ENCODE data around the gene CYP4X1.
A peak's percentile ranks its signal among the peaks of the same experiment; 100 is the strongest.
"Not testable (repeated sequence)": the region's sequence is repeated elsewhere in the genome, so short reads cannot be mapped to it uniquely, and the experiment has no call there.

Gene CYP4X1

GRCh38 chr1:47013293-47013692 lies 10.2 kb upstream of the CYP4X1 start:
- no peaks in the 10 kb centered on the region for H3K27me3 ChIP-seq (ENCODE audit: control insufficient read depth in 1 of 2, insufficient read depth in 2 of 2, low read length in 2 of 2)
- no peaks in the 10 kb centered on the region for H3K36me3 ChIP-seq (ENCODE audit: control insufficient read depth in 1 of 2, insufficient read depth in 2 of 2, low read length in 2 of 2)
- no peaks in the 10 kb centered on the region for H3K9me3 ChIP-seq (ENCODE audit: control insufficient read depth in 1 of 2, low read length in 2 of 2)
- no peaks in the 10 kb centered on the region for H3K4me1 ChIP-seq (ENCODE audit: control insufficient read depth in 1 of 2, insufficient read depth in 2 of 2, low read length in 2 of 2)
- no peak overlapping the region for H3K9ac ChIP-seq (ENCODE audit: low read depth in 1 of 2, low read length in 2 of 2)
- H3K4me3 ChIP-seq (ENCODE audit: low read depth in 1 of 2, low read length in 2 of 2): no peak overlapping the region
- no peak overlapping the region for H3K27ac ChIP-seq (ENCODE audit: low read depth, low read length)

- H3K36me3 ChIP-seq (ENCODE audit: control insufficient read depth in 1 of 2, insufficient read depth in 2 of 2, low read length in 2 of 2): no peaks in the 10 kb centered on the region
- H3K4me3 ChIP-seq (ENCODE audit: low read depth in 1 of 2, low read length in 2 of 2): no peak overlapping the region
- peaks cover 0 to 6% of the 10 kb centered on the region in 2 donors for H3K4me1 ChIP-seq (ENCODE audit: control insufficient read depth in 1 of 2, insufficient read depth in 2 of 2, low read length in 2 of 2)
- peaks cover 0 to 3% of the 10 kb centered on the region in 2 donors for H3K27me3 ChIP-seq (ENCODE audit: control insufficient read depth in 1 of 2, insufficient read depth in 2 of 2, low read length in 2 of 2)
- no peak overlapping the region for H3K27ac ChIP-seq (ENCODE audit: low read depth, low read length)
- H3K9me3 ChIP-seq (ENCODE audit: control insufficient read depth in 1 of 2, low read length in 2 of 2): no peaks in the 10 kb centered on the region
- H3K9ac ChIP-seq (ENCODE audit: low read depth in 1 of 2, low read length in 2 of 2): no peak overlapping the region
Measured at GRCh38 chr1:47021070-47021469, 2.4 kb upstream of the CYP4X1 start.

GRCh38 chr1:47024141-47024801 lies 802 bp downstream of the CYP4X1 start:
- H3K9me3 ChIP-seq (ENCODE audit: control insufficient read depth in 1 of 2, low read length in 2 of 2): no peaks in the 10 kb centered on the region
- H3K4me1 ChIP-seq (ENCODE audit: control insufficient read depth in 1 of 2, insufficient read depth in 2 of 2, low read length in 2 of 2): peaks cover 0 to 6% of the 10 kb centered on the region in 2 donors
- no peaks in the 10 kb centered on the region for H3K36me3 ChIP-seq (ENCODE audit: control insufficient read depth in 1 of 2, insufficient read depth in 2 of 2, low read length in 2 of 2)
- H3K27ac ChIP-seq (ENCODE audit: low read depth, low read length): no peak overlapping the region
- H3K9ac ChIP-seq (ENCODE audit: low read depth in 1 of 2, low read length in 2 of 2): no peak overlapping the region
- peaks cover 0 to 3% of the 10 kb centered on the region in 2 donors for H3K27me3 ChIP-seq (ENCODE audit: control insufficient read depth in 1 of 2, insufficient read depth in 2 of 2, low read length in 2 of 2)
- peak overlapping the region; percentile 19 to 46 for H3K4me3 ChIP-seq (ENCODE audit: low read depth in 1 of 2, low read length in 2 of 2)

GRCh38 chr1:47030170-47030805 lies 6.8 kb downstream of the CYP4X1 start:
- Histone ChIP-seq H3K9ac (ENCODE audit: low read depth in 1 of 2, low read length in 2 of 2) (no peak overlapping the region), H3K27ac (ENCODE audit: low read depth, low read length) (no peak overlapping the region), H3K4me3 (ENCODE audit: low read depth in 1 of 2, low read length in 2 of 2) (no peak overlapping the region), H3K27me3 (ENCODE audit: control insufficient read depth in 1 of 2, insufficient read depth in 2 of 2, low read length in 2 of 2) (no peaks in the 10 kb centered on the region), H3K36me3 (ENCODE audit: control insufficient read depth in 1 of 2, insufficient read depth in 2 of 2, low read length in 2 of 2) (no peaks in the 10 kb centered on the region), H3K4me1 (ENCODE audit: control insufficient read depth in 1 of 2, insufficient read depth in 2 of 2, low read length in 2 of 2) (peaks cover 0 to 13% of the 10 kb centered on the region in 2 donors), H3K9me3 (ENCODE audit: control insufficient read depth in 1 of 2, low read length in 2 of 2) (no peaks in the 10 kb centered on the region)

- Histone ChIP-seq H3K9me3 (ENCODE audit: control insufficient read depth in 1 of 2, low read length in 2 of 2) (no peaks in the 10 kb centered on the region), H3K9ac (ENCODE audit: low read depth in 1 of 2, low read length in 2 of 2) (no peak overlapping the region), H3K36me3 (ENCODE audit: control insufficient read depth in 1 of 2, insufficient read depth in 2 of 2, low read length in 2 of 2) (no peaks in the 10 kb centered on the region), H3K27me3 (ENCODE audit: control insufficient read depth in 1 of 2, insufficient read depth in 2 of 2, low read length in 2 of 2) (peaks cover 0 to 3% of the 10 kb centered on the region in 2 donors), H3K4me3 (ENCODE audit: low read depth in 1 of 2, low read length in 2 of 2) (no peak overlapping the region), H3K27ac (ENCODE audit: low read depth, low read length) (no peak overlapping the region), H3K4me1 (ENCODE audit: control insufficient read depth in 1 of 2, insufficient read depth in 2 of 2, low read length in 2 of 2) (peaks cover 0 to 13% of the 10 kb centered on the region in 2 donors)
Measured at GRCh38 chr1:47031059-47031458, 7.6 kb downstream of the CYP4X1 start.

GRCh38 chr1:47031585-47031984 lies 8.1 kb downstream of the CYP4X1 start:
- Histone ChIP-seq H3K27ac (ENCODE audit: low read depth, low read length) (no peak overlapping the region), H3K4me1 (ENCODE audit: control insufficient read depth in 1 of 2, insufficient read depth in 2 of 2, low read length in 2 of 2) (peaks cover 0 to 13% of the 10 kb centered on the region in 2 donors), H3K27me3 (ENCODE audit: control insufficient read depth in 1 of 2, insufficient read depth in 2 of 2, low read length in 2 of 2) (peaks cover 0 to 3% of the 10 kb centered on the region in 2 donors)

GRCh38 chr1:47036764-47037163 lies 13.3 kb downstream of the CYP4X1 start:
- Histone ChIP-seq H3K4me1 (ENCODE audit: control insufficient read depth in 1 of 2, insufficient read depth in 2 of 2, low read length in 2 of 2) (no peaks in the 10 kb centered on the region), H3K27ac (ENCODE audit: low read depth, low read length) (no peak overlapping the region), H3K9ac (ENCODE audit: low read depth in 1 of 2, low read length in 2 of 2) (no peak overlapping the region), H3K36me3 (ENCODE audit: control insufficient read depth in 1 of 2, insufficient read depth in 2 of 2, low read length in 2 of 2) (no peaks in the 10 kb centered on the region), H3K9me3 (ENCODE audit: control insufficient read depth in 1 of 2, low read length in 2 of 2) (no peaks in the 10 kb centered on the region), H3K27me3 (ENCODE audit: control insufficient read depth in 1 of 2, insufficient read depth in 2 of 2, low read length in 2 of 2) (peaks cover 0 to 3% of the 10 kb centered on the region in 2 donors), H3K4me3 (ENCODE audit: low read depth in 1 of 2, low read length in 2 of 2) (no peak overlapping the region)

More at GRCh38 chr1:47031585-47031984, 8.1 kb downstream of the CYP4X1 start:
- Histone ChIP-seq H3K9me3 (ENCODE audit: control insufficient read depth in 1 of 2, low read length in 2 of 2) (no peaks in the 10 kb centered on the region), H3K9ac (ENCODE audit: low read depth in 1 of 2, low read length in 2 of 2) (no peak overlapping the region), H3K4me3 (ENCODE audit: low read depth in 1 of 2, low read length in 2 of 2) (no peak overlapping the region), H3K36me3 (ENCODE audit: control insufficient read depth in 1 of 2, insufficient read depth in 2 of 2, low read length in 2 of 2) (no peaks in the 10 kb centered on the region)

- no peak overlapping the region for H3K4me3 ChIP-seq (ENCODE audit: low read depth in 1 of 2, low read length in 2 of 2)
- no peaks in the 10 kb centered on the region for H3K36me3 ChIP-seq (ENCODE audit: control insufficient read depth in 1 of 2, insufficient read depth in 2 of 2, low read length in 2 of 2)
- no peaks in the 10 kb centered on the region for H3K9me3 ChIP-seq (ENCODE audit: control insufficient read depth in 1 of 2, low read length in 2 of 2)
- no peaks in the 10 kb centered on the region for H3K4me1 ChIP-seq (ENCODE audit: control insufficient read depth in 1 of 2, insufficient read depth in 2 of 2, low read length in 2 of 2)
- H3K9ac ChIP-seq (ENCODE audit: low read depth in 1 of 2, low read length in 2 of 2): no peak overlapping the region
- no peak overlapping the region for H3K27ac ChIP-seq (ENCODE audit: low read depth, low read length)
- H3K27me3 ChIP-seq (ENCODE audit: control insufficient read depth in 1 of 2, insufficient read depth in 2 of 2, low read length in 2 of 2): no peaks in the 10 kb centered on the region
Measured at GRCh38 chr1:47059376-47059775, 35.9 kb downstream of the CYP4X1 start.

GRCh38 chr1:47067097-47067594 lies 43.7 kb downstream of the CYP4X1 start, which contains the start of gene CYP4Z1:
Gene CYP4Z1 (plus strand): TSS chr1:47067231. CDS start chr1:47067491, 260 bp downstream.
- Histone ChIP-seq H3K27ac (ENCODE audit: low read depth, low read length) (no peak within 1 kb of the TSS), H3K9ac (ENCODE audit: low read depth in 1 of 2, low read length in 2 of 2) (no peak within 1 kb of the TSS), H3K4me1 (ENCODE audit: control insufficient read depth in 1 of 2, insufficient read depth in 2 of 2, low read length in 2 of 2) (no peaks in the 10 kb centered on the region), H3K27me3 (ENCODE audit: control insufficient read depth in 1 of 2, insufficient read depth in 2 of 2, low read length in 2 of 2) (no peaks in the 10 kb centered on the region), H3K4me3 (ENCODE audit: low read depth in 1 of 2, low read length in 2 of 2) (no peak within 1 kb of the TSS), H3K36me3 (ENCODE audit: control insufficient read depth in 1 of 2, insufficient read depth in 2 of 2, low read length in 2 of 2) (no peaks in the 10 kb centered on the region), H3K9me3 (ENCODE audit: control insufficient read depth in 1 of 2, low read length in 2 of 2) (no peaks in the 10 kb centered on the region)

- not testable (repeated sequence) for H3K4me1 ChIP-seq (ENCODE audit: control insufficient read depth in 1 of 2, insufficient read depth in 2 of 2, low read length in 2 of 2); H3K9ac ChIP-seq (ENCODE audit: low read depth in 1 of 2, low read length in 2 of 2); H3K27ac ChIP-seq (ENCODE audit: low read depth, low read length); H3K27me3 ChIP-seq (ENCODE audit: control insufficient read depth in 1 of 2, insufficient read depth in 2 of 2, low read length in 2 of 2); H3K36me3 ChIP-seq (ENCODE audit: control insufficient read depth in 1 of 2, insufficient read depth in 2 of 2, low read length in 2 of 2); H3K4me3 ChIP-seq (ENCODE audit: low read depth in 1 of 2, low read length in 2 of 2); H3K9me3 ChIP-seq (ENCODE audit: control insufficient read depth in 1 of 2, low read length in 2 of 2)
Measured at GRCh38 chr1:47069080-47069479, 45.6 kb downstream of the CYP4X1 start.

Data from duodenal mucosa (tissue), 2 donors.